ENCODE measurements around the gene LMAN2.

Gene LMAN2

DNA sequence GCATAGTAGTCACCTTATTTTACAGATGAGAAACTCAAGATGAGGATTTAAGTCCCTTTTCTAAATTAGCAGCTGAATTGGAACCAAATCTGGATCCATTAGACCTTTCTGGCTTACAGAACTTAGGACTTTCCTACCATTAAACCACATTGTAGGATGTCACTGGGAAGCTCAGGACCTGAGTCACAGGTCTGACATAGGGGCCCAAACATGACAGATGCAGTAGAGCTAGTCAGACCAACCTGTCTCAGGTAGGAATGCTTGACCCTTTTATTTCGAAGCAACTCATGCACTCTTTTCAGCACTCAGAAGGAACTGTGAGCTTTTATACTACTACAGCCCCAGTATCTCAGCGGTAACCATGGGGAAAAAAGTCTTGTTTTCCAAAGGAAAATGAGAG lies 50.5 kb downstream of the LMAN2 start:
- DNase-seq = no peak
- in situ Hi-C loops (cut with MboI; ENCODE audit: low pct_unique_long_range_greater_than_20kb, low sequenced_read_pairs) = no loop called here

DNA sequence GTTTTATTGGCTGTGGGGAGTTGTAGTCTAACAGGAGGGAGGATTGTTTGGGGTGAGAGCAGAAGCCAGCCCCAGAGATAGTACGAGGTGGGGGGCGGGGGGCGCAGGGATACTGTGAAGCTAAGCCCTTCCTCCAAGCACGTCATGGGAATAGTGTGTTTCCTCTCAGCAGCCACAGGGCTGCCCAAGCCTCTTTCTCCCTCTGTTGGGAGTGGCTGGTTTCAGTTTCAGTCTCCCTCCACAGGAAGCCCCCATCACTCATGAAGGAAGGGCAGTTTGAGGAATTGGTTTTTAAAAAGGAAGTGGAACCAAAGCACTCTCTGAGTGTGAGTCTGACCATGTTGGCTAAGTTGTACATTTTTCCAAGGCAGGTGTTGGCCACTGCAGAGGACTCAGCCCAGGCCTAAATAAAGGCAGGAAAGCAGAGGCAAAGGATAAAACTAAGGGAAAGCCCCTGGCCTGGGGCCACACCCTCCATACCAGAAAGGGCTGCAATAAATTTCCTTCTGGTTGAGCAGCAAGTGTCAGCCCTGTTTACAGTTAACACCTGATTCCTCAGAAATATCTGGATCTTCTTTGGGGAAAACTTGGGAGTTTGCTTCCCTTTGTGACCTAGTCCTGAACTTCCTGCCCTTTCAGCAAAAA lies 51.1 kb downstream of the LMAN2 start:
- peak; percentile 96 for DNase-seq
- in situ Hi-C loops (cut with MboI; ENCODE audit: low pct_unique_long_range_greater_than_20kb, low sequenced_read_pairs) = no loop called here

DNA sequence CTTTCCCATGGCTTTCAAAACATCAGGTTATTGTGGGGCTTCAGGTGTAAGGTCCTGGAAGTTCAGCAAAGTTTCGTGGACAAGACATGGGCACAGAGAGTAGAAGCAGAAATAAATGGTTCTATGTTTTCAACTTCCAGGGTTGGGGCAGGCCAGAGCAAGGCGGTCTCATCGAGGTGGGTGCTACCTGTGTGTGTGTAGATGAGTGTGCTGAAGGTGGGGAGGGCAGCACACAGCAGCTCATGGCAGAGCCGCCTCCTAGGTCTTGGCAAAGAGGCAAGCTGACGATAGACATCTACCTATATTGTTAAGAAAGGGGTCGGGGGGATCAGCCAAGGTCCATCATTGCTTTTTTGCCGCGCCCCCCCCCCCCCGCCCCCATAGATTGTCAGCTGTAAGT lies 51.8 kb downstream of the LMAN2 start:
- in situ Hi-C loops (cut with MboI; ENCODE audit: low pct_unique_long_range_greater_than_20kb, low sequenced_read_pairs) = no loop called here
- DNase-seq = no peak

DNA sequence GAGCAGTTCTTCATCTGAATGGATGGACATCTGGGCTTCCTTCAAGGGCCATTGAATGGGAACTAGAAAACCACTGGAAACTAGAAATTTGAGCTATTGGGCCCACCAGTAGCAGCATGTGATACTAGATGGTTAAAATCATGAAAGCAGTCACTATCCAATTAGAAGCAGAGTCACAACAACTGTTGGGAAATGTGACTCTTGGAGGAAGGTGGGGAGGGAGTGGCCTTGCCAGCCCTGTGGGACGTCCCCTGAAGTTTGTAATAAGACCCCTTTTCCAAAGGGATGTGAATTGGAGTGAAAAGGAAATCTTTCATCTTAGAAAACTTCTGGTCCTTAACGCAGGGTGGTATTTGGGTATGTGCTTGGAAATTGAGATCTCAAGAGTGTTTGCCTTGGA lies 53.5 kb downstream of the LMAN2 start:
- DNase-seq = no peak
- in situ Hi-C loops (cut with MboI; ENCODE audit: low pct_unique_long_range_greater_than_20kb, low sequenced_read_pairs) = no loop called here

DNA sequence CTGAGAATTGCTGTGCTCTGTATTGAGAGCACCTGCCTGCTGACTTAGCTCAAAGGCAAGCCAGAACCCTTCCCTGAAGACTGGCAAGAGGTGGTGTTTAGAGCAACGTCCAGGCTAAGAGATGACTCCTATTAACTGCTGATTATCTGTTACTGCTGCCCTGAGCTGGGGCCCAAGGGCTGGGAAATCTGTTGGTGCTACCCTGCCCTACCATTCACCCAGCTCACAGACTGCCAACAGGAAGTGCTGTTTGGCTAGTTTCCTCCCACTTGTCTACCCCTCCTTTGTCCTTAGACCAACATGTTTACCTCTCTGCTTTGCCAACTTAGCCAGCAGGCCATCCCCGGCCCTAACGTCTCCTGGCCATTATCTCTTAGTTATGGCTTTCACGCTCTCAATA lies 54.9 kb downstream of the LMAN2 start:
- in situ Hi-C loops (cut with MboI; ENCODE audit: low pct_unique_long_range_greater_than_20kb, low sequenced_read_pairs) = no loop called here
- DNase-seq = peak; percentile 21

DNA sequence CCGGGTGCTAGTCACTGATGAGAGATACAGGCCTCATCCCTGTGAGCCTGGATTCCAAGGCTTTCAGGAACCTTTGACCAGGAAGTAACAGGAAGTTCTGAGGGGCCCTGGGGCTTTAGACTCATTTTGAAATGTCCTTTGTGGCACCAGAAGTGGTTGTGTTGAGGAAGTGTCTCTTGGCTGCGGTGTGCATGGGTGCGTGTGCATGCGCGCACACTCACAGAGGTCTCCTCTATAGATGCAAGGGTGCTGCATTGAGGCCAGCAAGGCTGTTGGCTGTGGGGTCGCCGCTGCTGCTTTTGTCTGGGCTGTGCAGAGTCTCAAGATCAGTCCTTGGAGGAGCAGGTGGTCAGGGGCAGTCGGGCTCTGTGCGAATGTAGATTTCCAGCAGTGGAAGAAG lies 55.5 kb downstream of the LMAN2 start:
- DNase-seq = peak; percentile 28
- in situ Hi-C loops (cut with MboI; ENCODE audit: low pct_unique_long_range_greater_than_20kb, low sequenced_read_pairs) = no loop called here

DNA sequence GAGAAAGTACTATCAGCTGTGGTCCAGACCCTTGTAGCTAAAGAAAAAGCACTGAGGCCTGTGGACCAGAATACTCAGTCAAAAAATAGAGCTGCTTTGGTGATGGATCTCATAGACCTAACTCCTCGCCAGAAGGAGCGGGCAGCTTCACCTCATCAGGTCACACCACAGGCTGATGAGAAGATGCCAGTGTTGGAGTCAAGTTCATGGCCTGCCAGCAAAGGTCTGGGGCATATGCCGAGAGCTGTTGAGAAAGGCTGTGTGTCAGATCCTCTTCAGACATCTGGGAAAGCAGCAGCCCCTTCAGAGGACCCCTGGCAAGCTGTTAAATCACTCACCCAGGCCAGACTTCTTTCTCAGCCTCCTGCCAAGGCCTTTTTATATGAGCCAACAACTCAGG lies 56.8 kb downstream of the LMAN2 start:
- no peak for DNase-seq
- in situ Hi-C loops (cut with MboI; ENCODE audit: low pct_unique_long_range_greater_than_20kb, low sequenced_read_pairs) = no loop called here

DNA sequence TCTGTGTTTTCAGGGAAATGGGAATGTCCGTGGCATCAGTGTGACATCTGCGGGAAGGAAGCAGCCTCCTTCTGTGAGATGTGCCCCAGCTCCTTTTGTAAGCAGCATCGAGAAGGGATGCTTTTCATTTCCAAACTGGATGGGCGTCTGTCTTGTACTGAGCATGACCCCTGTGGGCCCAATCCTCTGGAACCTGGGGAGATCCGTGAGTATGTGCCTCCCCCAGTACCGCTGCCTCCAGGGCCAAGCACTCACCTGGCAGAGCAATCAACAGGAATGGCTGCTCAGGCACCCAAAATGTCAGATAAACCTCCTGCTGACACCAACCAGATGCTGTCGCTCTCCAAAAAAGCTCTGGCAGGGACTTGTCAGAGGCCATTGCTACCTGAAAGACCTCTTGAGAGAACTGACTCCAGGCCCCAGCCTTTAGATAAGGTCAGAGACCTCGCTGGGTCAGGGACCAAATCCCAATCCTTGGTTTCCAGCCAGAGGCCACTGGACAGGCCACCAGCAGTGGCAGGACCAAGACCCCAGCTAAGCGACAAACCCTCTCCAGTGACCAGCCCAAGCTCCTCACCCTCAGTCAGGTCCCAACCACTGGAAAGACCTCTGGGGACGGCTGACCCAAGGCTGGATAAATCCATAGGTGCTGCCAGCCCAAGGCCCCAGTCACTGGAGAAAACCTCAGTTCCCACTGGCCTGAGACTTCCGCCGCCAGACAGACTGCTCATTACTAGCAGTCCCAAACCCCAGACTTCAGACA lies 57.5 kb downstream of the LMAN2 start:
- in situ Hi-C loops (cut with MboI; ENCODE audit: low pct_unique_long_range_greater_than_20kb, low sequenced_read_pairs) = no loop called here
- DNase-seq = no peak

DNA sequence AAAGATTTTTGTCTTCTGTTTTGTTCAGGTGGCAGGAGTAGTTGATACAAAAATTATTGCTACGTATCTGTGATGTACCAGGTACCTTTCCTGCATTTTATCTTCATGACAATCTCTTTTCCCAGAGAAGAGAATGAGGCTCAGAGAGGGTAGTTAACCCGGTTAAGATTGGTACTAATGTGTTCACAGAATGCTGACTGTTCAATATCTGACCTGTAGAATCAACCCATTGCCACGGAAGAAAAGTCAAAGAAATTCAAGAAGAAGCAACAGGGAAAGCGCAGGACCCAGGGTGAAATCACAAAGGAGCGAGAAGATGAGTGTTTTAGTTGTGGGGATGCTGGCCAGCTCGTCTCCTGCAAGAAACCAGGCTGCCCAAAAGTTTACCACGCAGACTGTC lies 59.7 kb downstream of the LMAN2 start:
- in situ Hi-C loops (cut with MboI; ENCODE audit: low pct_unique_long_range_greater_than_20kb, low sequenced_read_pairs) = no loop called here
- DNase-seq = no peak

DNA sequence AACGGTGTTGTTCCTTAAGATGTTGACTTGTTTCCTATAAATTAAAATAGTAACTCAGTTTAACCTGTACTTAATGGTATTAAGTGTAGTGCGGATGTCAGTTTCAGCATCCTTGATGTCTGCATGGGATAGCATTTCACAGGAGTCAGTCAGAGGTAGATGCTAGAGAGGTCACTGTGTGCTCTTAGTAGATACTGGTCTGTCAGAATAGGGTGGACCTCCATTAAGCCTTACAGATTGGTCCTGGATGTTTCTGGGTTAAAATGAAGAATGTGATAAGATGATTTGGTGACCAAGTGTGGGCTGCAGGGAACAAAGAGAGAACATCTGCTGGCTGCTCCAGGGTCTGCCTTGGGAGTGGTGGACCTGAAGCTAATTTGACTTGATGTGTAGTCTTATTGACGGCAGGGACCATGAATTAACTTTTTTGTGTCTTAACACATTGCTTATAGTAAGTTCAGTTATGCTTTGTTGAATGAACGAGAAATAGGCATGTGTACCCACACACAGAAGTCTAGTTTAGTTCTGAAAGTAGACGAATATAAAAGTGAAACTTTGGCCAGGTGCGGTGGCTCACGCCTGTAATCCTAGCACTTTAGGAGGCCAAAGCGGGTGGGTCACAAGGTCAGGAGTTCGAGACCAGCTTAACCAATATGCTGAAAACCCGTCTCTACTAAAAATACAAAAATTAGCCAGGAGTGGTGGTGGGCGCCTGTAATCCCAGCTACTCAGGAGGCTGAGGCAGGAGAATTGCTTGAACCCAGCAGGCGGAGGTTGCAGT lies 60.5 kb downstream of the LMAN2 start:
- DNase-seq = no peak
- in situ Hi-C loops (cut with MboI; ENCODE audit: low pct_unique_long_range_greater_than_20kb, low sequenced_read_pairs) = no loop called here

DNA sequence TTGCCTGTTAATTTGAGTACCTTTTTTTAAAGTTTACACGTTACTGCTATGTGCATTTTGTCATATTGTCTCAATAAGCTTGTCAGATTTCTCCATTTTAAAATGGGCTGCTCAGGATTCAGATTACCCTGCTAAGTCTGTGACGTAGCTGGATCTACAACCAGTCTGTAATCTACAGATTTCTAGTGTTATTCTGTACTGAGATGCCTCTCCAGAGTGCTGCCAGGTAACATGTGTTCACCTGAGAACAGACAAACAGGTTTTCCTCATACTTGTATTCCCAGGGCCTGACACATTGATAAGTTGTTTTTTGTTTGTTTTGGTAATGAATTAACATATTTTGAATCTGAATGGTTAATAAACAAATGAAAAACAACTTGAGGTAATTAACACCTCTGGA lies 63.3 kb downstream of the LMAN2 start:
- in situ Hi-C loops (cut with MboI; ENCODE audit: low pct_unique_long_range_greater_than_20kb, low sequenced_read_pairs) = no loop called here
- DNase-seq = no peak
